ENCODE results near the gene OR5B2. TPM values are rescaled to one million over a fixed set of nuclear protein-coding genes. Genes with fewer than 3 reads are reported as not detected.
"Not testable (repeated sequence)": the region's sequence is repeated elsewhere in the genome, so short reads cannot be mapped to it uniquely, and the experiment has no call there.

Gene OR5B2
- total RNA-seq, result not detected
- long read RNA-seq, result 0 reads

- DNase-seq (ENCODE audit: low spot score), result no peak
Observed at GRCh38 chr11:58428021-58428420, at the start of gene OR5B2. TSS of gene OR5B2 (minus strand) at chr11:58428121. CDS start at chr11:58423261, 4,860 bp downstream.

- no peak for DNase-seq (ENCODE audit: low spot score)
Observed at GRCh38 chr11:58471892-58472291, 44.0 kb upstream of the OR5B2 start.

- no peak for DNase-seq (ENCODE audit: low spot score)
Observed at GRCh38 chr11:58466293-58466692, 38.4 kb upstream of the OR5B2 start.

- no peak for DNase-seq (ENCODE audit: low spot score)
Observed at GRCh38 chr11:58465690-58466089, 37.8 kb upstream of the OR5B2 start.

- DNase-seq (ENCODE audit: low spot score), result no peak
Observed at GRCh38 chr11:58451585-58451984, 23.7 kb upstream of the OR5B2 start.

GRCh38 chr11:58446294-58446693 lies 18.4 kb upstream of the OR5B2 start:
- no peak for DNase-seq (ENCODE audit: low spot score)

GRCh38 chr11:58444300-58444699 lies 16.4 kb upstream of the OR5B2 start:
- no peak for DNase-seq (ENCODE audit: low spot score)

GRCh38 chr11:58442136-58442535 lies 14.2 kb upstream of the OR5B2 start, which contains the start of gene OR5B12:
TSS of gene OR5B12 (minus strand) at chr11:58442236. CDS start at chr11:58440151, 2,085 bp downstream.
- no peak for DNase-seq (ENCODE audit: low spot score)

- no peak for DNase-seq (ENCODE audit: low spot score)
Observed at GRCh38 chr11:58438486-58438885, 10.6 kb upstream of the OR5B2 start.

- DNase-seq (ENCODE audit: low spot score), result no peak
Observed at GRCh38 chr11:58434217-58434616, 6.3 kb upstream of the OR5B2 start.

GRCh38 chr11:58433638-58434203 lies 5.8 kb upstream of the OR5B2 start:
- no peak for DNase-seq (ENCODE audit: low spot score)

GRCh38 chr11:58429273-58429672 lies 1.4 kb upstream of the OR5B2 start:
- no peak for DNase-seq (ENCODE audit: low spot score)

- no peak for DNase-seq (ENCODE audit: low spot score)
Observed at GRCh38 chr11:58406774-58407173, 21.1 kb downstream of the OR5B2 start, which contains the start of gene OR5B3. TSS of gene OR5B3 (minus strand) at chr11:58406874. CDS start at chr11:58403409, 3,465 bp downstream.

- DNase-seq (ENCODE audit: low spot score), result not testable (repeated sequence)
Observed at GRCh38 chr11:58399622-58400021, 28.3 kb downstream of the OR5B2 start.

- DNase-seq (ENCODE audit: low spot score), result no peak
Observed at GRCh38 chr11:58395581-58395980, 32.3 kb downstream of the OR5B2 start.

- no peak for DNase-seq (ENCODE audit: low spot score)
Observed at GRCh38 chr11:58394195-58394594, 33.7 kb downstream of the OR5B2 start.

- no peak for DNase-seq (ENCODE audit: low spot score)
Observed at GRCh38 chr11:58392746-58393145, 35.2 kb downstream of the OR5B2 start.

- no peak for DNase-seq (ENCODE audit: low spot score)
Observed at GRCh38 chr11:58391879-58392278, 36.0 kb downstream of the OR5B2 start.

- DNase-seq (ENCODE audit: low spot score), result no peak
Observed at GRCh38 chr11:58390551-58391063, 37.3 kb downstream of the OR5B2 start.

Data from mesenteric fat pad (tissue), 1 donor.